Forelimb muscle (tissue), 1 donor: Measurements from ENCODE around the gene PSMB10. TPM values are rescaled to one million over a fixed set of nuclear protein-coding genes. Genes with fewer than 3 reads are reported as not detected.
A peak's percentile ranks its signal among the peaks of the same experiment; 100 is the strongest.

Source experiments
- DNase-seq: peaks from one replicate; pipeline ENCODE4 v3.0.0-alpha.2; 2013; ENCODE audit warnings: low read depth
- polyA plus RNA-seq: library from polyadenylated mRNA; unstranded; fragments of 120-200 nt; gene quantifications from one replicate; pipeline ENCODE4 v1.2.1, GENCODE V29; 2013; ENCODE audit not compliant: insufficient read length

Gene PSMB10
- polyA plus RNA-seq, 1 donor = 26.0 TPM

DNA sequence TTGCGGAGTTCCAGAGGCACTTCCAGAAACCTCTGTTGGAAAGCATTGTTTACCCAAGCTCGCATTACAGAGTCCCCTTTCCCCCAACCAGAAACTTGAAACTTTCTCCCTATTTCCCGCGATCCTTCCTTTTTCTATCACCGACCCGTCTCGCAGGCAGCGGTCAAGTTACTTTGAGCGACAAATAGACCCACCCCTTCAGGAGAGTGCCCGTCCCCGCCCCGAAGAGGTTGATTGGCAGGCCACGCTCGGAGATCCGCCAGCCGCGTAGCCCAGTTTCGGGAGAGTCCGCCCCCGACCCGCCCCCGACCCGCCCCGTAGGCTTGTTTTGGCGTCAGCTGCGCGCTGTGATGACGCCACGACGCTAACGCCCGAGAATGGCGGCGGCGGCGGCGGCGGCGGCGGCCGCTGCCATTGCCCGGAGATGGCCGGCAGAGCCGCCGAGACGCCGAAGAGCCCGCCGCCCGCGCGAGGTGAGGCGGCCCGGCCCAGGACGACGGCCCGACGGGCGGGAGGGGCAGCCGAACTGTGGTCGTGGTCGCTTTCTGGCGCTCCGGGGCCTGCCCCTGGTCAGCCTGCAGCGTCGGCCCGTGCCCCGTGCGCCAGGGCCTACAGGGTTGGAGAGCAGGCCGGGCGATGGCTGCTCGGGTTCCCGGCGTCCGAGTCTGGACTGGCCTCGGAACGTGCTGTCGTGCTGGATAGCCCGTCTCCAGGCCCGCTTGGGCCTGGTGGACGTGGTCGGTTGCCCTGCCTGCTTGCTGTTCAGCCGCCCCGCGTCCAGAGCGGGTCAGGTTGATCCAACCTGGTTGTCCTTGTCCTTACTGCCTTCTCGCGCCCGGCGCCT lies 43.5 kb downstream of the PSMB10 start, which contains the start of gene PSKH1:
TSS of gene PSKH1 (plus strand) at position 356 of the 844 bp plus-strand sequence. CDS start 15,496 bp downstream, outside the sequence.
- peak; percentile 85 for DNase-seq

- no peak for DNase-seq
These were observed 44.3 kb downstream of the PSMB10 start for GRCh38 chr16:67892375-67892774.

- no peak for DNase-seq
These were observed 48.3 kb downstream of the PSMB10 start for GRCh38 chr16:67888331-67888730.

GRCh38 chr16:67886387-67886786 lies 50.3 kb downstream of the PSMB10 start:
- no peak for DNase-seq

DNA sequence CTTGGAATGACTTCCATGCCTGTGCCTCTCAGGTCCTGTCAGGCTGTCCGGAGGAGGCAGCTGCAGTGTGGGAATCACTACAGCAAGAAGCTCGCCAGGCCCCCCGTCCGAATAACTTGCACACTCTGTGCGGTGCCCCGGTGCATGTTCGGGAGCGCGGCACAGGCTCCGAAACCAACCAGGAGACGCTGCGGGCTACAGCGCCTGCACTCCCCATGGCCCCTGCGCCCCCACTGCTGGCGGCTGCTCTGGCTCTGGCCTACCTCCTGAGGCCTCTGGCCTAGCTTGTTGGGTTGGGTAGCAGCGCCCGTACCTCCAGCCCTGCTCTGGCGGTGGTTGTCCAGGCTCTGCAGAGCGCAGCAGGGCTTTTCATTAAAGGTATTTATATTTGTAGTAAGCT lies 50.7 kb downstream of the PSMB10 start:
- no peak for DNase-seq

DNA sequence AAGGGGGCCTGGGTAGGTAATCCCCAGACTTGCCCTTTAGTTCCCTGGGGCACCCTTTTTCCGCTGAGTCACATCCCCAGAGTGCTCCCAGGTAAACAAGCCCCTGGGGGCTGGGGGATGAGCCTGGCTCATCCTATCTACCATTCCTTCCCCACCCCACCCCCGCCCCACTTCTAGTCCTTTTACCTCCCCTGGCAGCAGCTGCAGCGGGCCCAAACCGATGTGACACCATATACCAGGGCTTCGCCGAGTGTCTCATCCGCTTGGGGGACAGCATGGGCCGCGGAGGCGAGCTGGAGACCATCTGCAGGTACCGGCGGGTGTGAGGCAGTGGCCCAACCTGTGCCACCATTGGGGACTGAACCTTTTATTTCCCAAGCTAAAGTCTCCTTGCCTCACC lies 51.1 kb downstream of the PSMB10 start:
- no peak for DNase-seq

DNA sequence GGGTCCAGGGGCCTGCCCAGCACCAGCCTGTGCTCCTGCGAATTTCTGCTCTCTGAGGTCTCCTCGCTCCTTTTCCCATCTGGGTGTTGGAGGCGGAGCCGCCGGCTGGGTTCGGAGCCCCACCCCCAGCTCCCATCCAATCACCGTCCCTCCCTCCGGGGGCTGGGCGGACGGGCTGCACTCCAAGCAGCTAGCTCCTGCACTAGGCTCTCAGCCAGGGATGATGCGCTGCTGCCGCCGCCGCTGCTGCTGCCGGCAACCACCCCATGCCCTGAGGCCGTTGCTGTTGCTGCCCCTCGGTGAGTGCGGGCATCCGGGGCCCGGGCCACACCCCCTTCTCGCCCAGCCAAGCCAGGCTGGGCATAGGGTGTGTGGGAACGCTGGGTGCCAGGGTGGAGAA lies 52.0 kb downstream of the PSMB10 start, which contains the start of gene NRN1L:
TSS of gene NRN1L (plus strand) at position 202 of the 400 bp plus-strand sequence. CDS start at position 221, 19 bp downstream.
- DNase-seq = peak; percentile 63

Other genes starting within 250 kb of the PSMB10 start
- gene GFOD2, start 217.5 kb downstream of the PSMB10 start, polyA plus RNA-seq = 13.5 TPM
- 23.6 TPM for gene RANBP10, start 130.3 kb downstream of the PSMB10 start, polyA plus RNA-seq
- 1.4 TPM for gene TSNAXIP1, start 130.0 kb downstream of the PSMB10 start, polyA plus RNA-seq
- 24.7 TPM for gene THAP11, start 94.5 kb downstream of the PSMB10 start, polyA plus RNA-seq
- 120 TPM for gene NUTF2, start 89.9 kb downstream of the PSMB10 start, polyA plus RNA-seq
- gene CENPT, start 89.2 kb downstream of the PSMB10 start, polyA plus RNA-seq = 32.1 TPM
- 107 TPM for gene EDC4, start 63.8 kb downstream of the PSMB10 start, polyA plus RNA-seq
- gene NRN1L, start 52.0 kb downstream of the PSMB10 start, polyA plus RNA-seq = 1.1 TPM
- gene PSKH1, start 43.6 kb downstream of the PSMB10 start, polyA plus RNA-seq = 21.0 TPM
- gene CTRL, start 5.0 kb downstream of the PSMB10 start, polyA plus RNA-seq = 4.3 TPM
- gene LCAT, start 7.3 kb upstream of the PSMB10 start, polyA plus RNA-seq = 20.3 TPM
- gene SLC12A4, start 31.8 kb upstream of the PSMB10 start, polyA plus RNA-seq = 40.4 TPM
- gene DPEP3, start 43.6 kb upstream of the PSMB10 start, polyA plus RNA-seq = not detected
- 1.5 TPM for gene DPEP2, start 62.6 kb upstream of the PSMB10 start, polyA plus RNA-seq
- not detected for gene DPEP2NB, start 79.1 kb upstream of the PSMB10 start, polyA plus RNA-seq
- gene DDX28, start 86.4 kb upstream of the PSMB10 start, polyA plus RNA-seq = 4.8 TPM
- gene DUS2, start 86.4 kb upstream of the PSMB10 start, polyA plus RNA-seq = 10.1 TPM
- 27.6 TPM for gene NFATC3, start 148.5 kb upstream of the PSMB10 start, polyA plus RNA-seq